GM23338 (cell line): ENCODE measurements around the gene MAP3K21.

Experiments used
- CREB1 ChIP-seq: fragments of 250-450 bp; sonication (Bioruptor Pico); IDR thresholded peaks from 2 replicates; pipeline ENCODE4 v1.5.0; 2020; ENCODE audit warnings: low read depth, mild to moderate bottlenecking, moderate library complexity
- EZH2 ChIP-seq: fragments of 200-600 bp; sonication (generic); IDR thresholded peaks from one replicate; pipeline ENCODE4 v1.8.0; 2017; ENCODE audit warnings: antibody characterized with exemption, mild to moderate bottlenecking, low read depth; ENCODE audit not compliant: unreplicated experiment
- JUNB ChIP-seq: IDR thresholded peaks from one replicate; pipeline ENCODE4 v1.6.1; 2016; ENCODE audit warnings: antibody characterized with exemption; ENCODE audit not compliant: unreplicated experiment
- POLR2AphosphoS5 ChIP-seq: IDR thresholded peaks from 2 replicates; pipeline ENCODE4 v1.6.1; 2016; ENCODE audit warnings: antibody characterized with exemption, low read depth
- TF ChIP-seq, protein P1 (sequence below), 2 experiments: fragments of 200-600 bp in 1 of 2; sonication (generic) in 1 of 2; conservative IDR thresholded peaks; 2 replicates each; pipeline versions ENCODE4 v1.5.1 to v1.6.1; 2016 to 2017; ENCODE audit warnings: antibody characterized with exemption in 2 of 2, low read depth in 2 of 2, mild to moderate bottlenecking in 2 of 2, moderate library complexity in 1 of 2
- TF ChIP-seq, protein P2 (sequence below): IDR thresholded peaks from one replicate; pipeline ENCODE4 v1.6.1; 2018; ENCODE audit warnings: antibody characterized with exemption; ENCODE audit not compliant: unreplicated experiment
- TF ChIP-seq, protein P3 (sequence below): fragments of 250-450 bp; sonication (Bioruptor Pico); IDR thresholded peaks from 2 replicates; pipeline ENCODE4 v1.5.0; 2020; ENCODE audit warnings: mild to moderate bottlenecking, moderate library complexity

DNA sequence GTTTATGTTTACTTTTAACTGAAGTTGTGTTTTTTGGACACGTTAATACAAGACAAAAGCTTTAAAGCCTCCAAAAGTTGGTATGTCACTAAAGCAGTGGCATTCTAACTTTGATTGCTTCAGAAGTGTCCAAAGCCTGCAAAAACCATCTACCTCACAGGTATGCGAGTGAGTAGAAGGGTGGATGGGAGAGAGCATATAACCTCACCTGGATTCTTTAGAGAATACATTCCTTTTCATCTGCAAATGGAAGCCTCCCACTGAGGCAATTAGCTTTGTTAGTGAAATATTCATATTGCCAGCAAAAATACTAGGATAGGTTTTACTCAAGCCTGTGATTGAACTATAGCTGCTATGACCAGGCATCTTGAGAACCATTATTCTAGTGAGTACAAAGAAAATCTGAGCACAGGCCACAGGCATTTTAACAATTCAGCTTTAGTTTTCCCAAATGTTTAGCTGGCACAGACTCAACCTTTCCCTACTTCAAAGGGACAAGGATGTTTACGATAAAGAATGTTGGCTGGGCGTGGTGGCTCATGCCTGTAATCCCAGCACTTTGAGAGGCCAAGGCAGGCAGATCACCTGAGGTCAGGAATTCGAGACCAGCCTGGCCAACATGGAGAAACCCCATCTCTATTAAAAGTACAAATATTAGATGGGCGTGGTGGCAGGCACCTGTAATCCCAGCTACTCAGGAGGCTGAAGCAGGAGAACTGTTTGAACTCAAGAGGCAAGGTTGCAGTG, 39.7 kb downstream of the MAP3K21 start:
- TF ChIP-seq JUNB = no peak
- TF ChIP-seq, protein P1, sequence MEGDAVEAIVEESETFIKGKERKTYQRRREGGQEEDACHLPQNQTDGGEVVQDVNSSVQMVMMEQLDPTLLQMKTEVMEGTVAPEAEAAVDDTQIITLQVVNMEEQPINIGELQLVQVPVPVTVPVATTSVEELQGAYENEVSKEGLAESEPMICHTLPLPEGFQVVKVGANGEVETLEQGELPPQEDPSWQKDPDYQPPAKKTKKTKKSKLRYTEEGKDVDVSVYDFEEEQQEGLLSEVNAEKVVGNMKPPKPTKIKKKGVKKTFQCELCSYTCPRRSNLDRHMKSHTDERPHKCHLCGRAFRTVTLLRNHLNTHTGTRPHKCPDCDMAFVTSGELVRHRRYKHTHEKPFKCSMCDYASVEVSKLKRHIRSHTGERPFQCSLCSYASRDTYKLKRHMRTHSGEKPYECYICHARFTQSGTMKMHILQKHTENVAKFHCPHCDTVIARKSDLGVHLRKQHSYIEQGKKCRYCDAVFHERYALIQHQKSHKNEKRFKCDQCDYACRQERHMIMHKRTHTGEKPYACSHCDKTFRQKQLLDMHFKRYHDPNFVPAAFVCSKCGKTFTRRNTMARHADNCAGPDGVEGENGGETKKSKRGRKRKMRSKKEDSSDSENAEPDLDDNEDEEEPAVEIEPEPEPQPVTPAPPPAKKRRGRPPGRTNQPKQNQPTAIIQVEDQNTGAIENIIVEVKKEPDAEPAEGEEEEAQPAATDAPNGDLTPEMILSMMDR (conservative IDR thresholded peaks at IDR 0.05; ENCODE audit: low read depth in 2 of 2) = no peak
- TF ChIP-seq, protein P2, sequence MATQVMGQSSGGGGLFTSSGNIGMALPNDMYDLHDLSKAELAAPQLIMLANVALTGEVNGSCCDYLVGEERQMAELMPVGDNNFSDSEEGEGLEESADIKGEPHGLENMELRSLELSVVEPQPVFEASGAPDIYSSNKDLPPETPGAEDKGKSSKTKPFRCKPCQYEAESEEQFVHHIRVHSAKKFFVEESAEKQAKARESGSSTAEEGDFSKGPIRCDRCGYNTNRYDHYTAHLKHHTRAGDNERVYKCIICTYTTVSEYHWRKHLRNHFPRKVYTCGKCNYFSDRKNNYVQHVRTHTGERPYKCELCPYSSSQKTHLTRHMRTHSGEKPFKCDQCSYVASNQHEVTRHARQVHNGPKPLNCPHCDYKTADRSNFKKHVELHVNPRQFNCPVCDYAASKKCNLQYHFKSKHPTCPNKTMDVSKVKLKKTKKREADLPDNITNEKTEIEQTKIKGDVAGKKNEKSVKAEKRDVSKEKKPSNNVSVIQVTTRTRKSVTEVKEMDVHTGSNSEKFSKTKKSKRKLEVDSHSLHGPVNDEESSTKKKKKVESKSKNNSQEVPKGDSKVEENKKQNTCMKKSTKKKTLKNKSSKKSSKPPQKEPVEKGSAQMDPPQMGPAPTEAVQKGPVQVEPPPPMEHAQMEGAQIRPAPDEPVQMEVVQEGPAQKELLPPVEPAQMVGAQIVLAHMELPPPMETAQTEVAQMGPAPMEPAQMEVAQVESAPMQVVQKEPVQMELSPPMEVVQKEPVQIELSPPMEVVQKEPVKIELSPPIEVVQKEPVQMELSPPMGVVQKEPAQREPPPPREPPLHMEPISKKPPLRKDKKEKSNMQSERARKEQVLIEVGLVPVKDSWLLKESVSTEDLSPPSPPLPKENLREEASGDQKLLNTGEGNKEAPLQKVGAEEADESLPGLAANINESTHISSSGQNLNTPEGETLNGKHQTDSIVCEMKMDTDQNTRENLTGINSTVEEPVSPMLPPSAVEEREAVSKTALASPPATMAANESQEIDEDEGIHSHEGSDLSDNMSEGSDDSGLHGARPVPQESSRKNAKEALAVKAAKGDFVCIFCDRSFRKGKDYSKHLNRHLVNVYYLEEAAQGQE = no peak
- TF ChIP-seq EZH2 = no peak
- no peak for TF ChIP-seq POLR2AphosphoS5
- TF ChIP-seq, protein P3, sequence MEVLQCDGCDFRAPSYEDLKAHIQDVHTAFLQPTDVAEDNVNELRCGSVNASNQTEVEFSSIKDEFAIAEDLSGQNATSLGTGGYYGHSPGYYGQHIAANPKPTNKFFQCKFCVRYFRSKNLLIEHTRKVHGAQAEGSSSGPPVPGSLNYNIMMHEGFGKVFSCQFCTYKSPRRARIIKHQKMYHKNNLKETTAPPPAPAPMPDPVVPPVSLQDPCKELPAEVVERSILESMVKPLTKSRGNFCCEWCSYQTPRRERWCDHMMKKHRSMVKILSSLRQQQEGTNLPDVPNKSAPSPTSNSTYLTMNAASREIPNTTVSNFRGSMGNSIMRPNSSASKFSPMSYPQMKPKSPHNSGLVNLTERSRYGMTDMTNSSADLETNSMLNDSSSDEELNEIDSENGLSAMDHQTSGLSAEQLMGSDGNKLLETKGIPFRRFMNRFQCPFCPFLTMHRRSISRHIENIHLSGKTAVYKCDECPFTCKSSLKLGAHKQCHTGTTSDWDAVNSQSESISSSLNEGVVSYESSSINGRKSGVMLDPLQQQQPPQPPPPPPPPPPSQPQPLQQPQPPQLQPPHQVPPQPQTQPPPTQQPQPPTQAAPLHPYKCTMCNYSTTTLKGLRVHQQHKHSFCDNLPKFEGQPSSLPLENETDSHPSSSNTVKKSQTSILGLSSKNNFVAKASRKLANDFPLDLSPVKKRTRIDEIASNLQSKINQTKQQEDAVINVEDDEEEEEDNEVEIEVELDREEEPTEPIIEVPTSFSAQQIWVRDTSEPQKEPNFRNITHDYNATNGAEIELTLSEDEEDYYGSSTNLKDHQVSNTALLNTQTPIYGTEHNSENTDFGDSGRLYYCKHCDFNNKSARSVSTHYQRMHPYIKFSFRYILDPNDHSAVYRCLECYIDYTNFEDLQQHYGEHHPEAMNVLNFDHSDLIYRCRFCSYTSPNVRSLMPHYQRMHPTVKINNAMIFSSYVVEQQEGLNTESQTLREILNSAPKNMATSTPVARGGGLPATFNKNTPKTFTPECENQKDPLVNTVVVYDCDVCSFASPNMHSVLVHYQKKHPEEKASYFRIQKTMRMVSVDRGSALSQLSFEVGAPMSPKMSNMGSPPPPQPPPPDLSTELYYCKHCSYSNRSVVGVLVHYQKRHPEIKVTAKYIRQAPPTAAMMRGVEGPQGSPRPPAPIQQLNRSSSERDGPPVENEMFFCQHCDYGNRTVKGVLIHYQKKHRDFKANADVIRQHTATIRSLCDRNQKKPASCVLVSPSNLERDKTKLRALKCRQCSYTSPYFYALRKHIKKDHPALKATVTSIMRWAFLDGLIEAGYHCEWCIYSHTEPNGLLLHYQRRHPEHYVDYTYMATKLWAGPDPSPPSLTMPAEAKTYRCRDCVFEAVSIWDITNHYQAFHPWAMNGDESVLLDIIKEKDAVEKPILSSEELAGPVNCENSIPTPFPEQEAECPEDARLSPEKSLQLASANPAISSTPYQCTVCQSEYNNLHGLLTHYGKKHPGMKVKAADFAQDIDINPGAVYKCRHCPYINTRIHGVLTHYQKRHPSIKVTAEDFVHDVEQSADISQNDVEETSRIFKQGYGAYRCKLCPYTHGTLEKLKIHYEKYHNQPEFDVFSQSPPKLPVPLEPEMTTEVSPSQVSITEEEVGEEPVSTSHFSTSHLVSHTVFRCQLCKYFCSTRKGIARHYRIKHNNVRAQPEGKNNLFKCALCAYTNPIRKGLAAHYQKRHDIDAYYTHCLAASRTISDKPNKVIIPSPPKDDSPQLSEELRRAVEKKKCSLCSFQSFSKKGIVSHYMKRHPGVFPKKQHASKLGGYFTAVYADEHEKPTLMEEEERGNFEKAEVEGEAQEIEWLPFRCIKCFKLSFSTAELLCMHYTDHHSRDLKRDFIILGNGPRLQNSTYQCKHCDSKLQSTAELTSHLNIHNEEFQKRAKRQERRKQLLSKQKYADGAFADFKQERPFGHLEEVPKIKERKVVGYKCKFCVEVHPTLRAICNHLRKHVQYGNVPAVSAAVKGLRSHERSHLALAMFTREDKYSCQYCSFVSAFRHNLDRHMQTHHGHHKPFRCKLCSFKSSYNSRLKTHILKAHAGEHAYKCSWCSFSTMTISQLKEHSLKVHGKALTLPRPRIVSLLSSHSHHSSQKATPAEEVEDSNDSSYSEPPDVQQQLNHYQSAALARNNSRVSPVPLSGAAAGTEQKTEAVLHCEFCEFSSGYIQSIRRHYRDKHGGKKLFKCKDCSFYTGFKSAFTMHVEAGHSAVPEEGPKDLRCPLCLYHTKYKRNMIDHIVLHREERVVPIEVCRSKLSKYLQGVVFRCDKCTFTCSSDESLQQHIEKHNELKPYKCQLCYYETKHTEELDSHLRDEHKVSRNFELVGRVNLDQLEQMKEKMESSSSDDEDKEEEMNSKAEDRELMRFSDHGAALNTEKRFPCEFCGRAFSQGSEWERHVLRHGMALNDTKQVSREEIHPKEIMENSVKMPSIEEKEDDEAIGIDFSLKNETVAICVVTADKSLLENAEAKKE (CRISPR knock-in tag) = peak; percentile 68; the same call in 1 of the 2 replicates
- peak; percentile 52; the same call in 1 of the 2 replicates for TF ChIP-seq CREB1 (CRISPR knock-in tag)
